Gastroesophageal sphincter (tissue), 4 donors: ENCODE measurements around the gene TTLL3. TPM values are rescaled to one million over a fixed set of nuclear protein-coding genes. Genes with fewer than 3 reads are reported as not detected.
A peak's percentile ranks its signal among the peaks of the same experiment; 100 is the strongest.
"Not testable (repeated sequence)": the region's sequence is repeated elsewhere in the genome, so short reads cannot be mapped to it uniquely, and the experiment has no call there.

Experiments used
- ATAC-seq: fragments of 150-250 bp; one replicate; pipeline ENCODE4 v1.9.1; 2016; ENCODE audit warnings: mild to moderate bottlenecking, moderate library complexity
- H3K27ac ChIP-seq, 4 donors: fragments of 200-600 bp; sonication (generic) in 3 of 4; 1 replicate in 3 of 4; 2 replicates in 1 of 4; pipeline ENCODE4 v1.5.1; 2016 to 2019
- H3K27me3 ChIP-seq: fragments of 200-600 bp; sonication (generic); one replicate; pipeline ENCODE4 v1.5.1; 2019
- H3K36me3 ChIP-seq, 2 donors: fragments of 200-600 bp; sonication (generic); one replicate each; pipeline ENCODE4 v1.5.1; 2019; ENCODE audit warnings: control low read depth in 1 of 2
- H3K4me1 ChIP-seq, 3 donors: fragments of 200-600 bp; sonication (generic); 1 replicate in 2 of 3; 2 replicates in 1 of 3; pipeline ENCODE4 v1.5.1; 2016 to 2019; ENCODE audit warnings: control low read depth in 2 of 3
- H3K4me3 ChIP-seq, 2 donors: fragments of 200-600 bp; sonication (generic); one replicate each; pipeline ENCODE4 v1.5.1; 2019; ENCODE audit warnings: mild to moderate bottlenecking in 1 of 2, moderate library complexity in 1 of 2
- H3K9me3 ChIP-seq, 3 donors: fragments of 200-600 bp; sonication (generic); one replicate each; pipeline ENCODE4 v1.5.1; 2017 to 2019; ENCODE audit warnings: control low read depth in 2 of 3
- CTCF ChIP-seq, 4 experiments: fragments of 200-600 bp in 2 of 4; fragments of 450-650 bp in 2 of 4; sonication (generic) in 1 of 4; IDR thresholded peaks; one replicate each; pipeline ENCODE4 v1.5.1; 2017 to 2019; ENCODE audit warnings: antibody characterized with exemption in 4 of 4, mild to moderate bottlenecking in 2 of 4, moderate library complexity in 2 of 4
- EP300 ChIP-seq: sonication (generic); formaldehyde crosslinking; IDR thresholded peaks from one replicate; pipeline ENCODE4 v1.6.1; 2017; ENCODE audit warnings: antibody characterized with exemption, mild to moderate bottlenecking
- POLR2A ChIP-seq, 2 donors: fragments of 450-650 bp; IDR thresholded peaks; one replicate each; pipeline ENCODE4 v1.6.1; 2017; ENCODE audit warnings: antibody characterized with exemption in 2 of 2, mild to moderate bottlenecking in 2 of 2, moderate library complexity in 1 of 2
- POLR2AphosphoS5 ChIP-seq: sonication (generic); formaldehyde crosslinking; IDR thresholded peaks from one replicate; pipeline ENCODE4 v1.6.1; 2017; ENCODE audit warnings: antibody characterized with exemption
- WGBS, 2 donors: methylation state at CpG; one replicate each; pipeline ENCODE4 v1.1.5; 2018; ENCODE audit warnings: low coverage in 1 of 2; 5-methylcytosine and 5-hydroxymethylcytosine counted together
- total RNA-seq, 4 donors: library from RNA; depleted of rRNA; stranded (reverse); fragments of >200 nt; gene quantifications; one replicate each; pipeline ENCODE4 v1.1.0, GENCODE V29; 2016

Gene TTLL3
- total RNA-seq, 4 donors from 2014 or later, result 6.2 to 71.3 (median 29.5) TPM

- peak; percentile 94 for ATAC-seq
- WGBS, 2 donors, result 0 to 14% methylated on average over 4 to 7 of the region's 49 CpGs
Measured at GRCh38 chr3:9769426-9770275, 40.4 kb upstream of the TTLL3 start, which contains the start of gene CAMK1. CAMK1 (minus strand) TSS chr3:9769947; CDS start chr3:9767749, 2,198 bp downstream.

DNA sequence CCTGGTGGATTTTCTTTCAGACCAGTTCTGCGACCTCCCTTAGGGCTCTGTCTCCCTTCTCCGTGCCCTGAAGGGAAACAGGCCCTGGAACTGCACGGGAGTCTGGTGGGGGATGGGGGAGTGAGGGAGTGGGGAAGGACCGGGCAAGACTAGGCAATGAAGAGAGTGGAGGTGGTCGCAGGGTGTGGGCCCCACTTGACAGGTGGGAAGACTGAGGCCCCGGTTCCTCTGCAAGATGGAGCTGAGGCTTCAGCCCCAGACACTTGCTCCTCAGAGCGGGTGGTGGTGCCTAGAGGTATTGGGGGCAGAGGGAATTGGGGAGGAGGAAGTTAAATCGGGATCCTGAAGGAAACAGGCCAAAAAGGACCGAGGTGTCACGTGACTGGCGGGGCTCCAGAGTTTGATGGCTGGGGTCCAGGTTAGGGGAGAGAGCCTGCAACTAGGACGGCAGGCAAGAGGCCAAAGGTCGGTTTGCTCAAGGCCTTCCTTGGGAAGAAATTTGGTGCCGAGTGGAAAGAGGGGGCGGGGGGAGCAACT is 39.7 kb upstream of the TTLL3 start:
- ATAC-seq, result peak; percentile 70
- H3K4me3 ChIP-seq, result peak overlapping the region; percentile 84 to 88
- H3K9me3 ChIP-seq, result peaks cover 0 to 1% (median 0%) of the 10 kb centered on the region in 3 donors
- no peaks in the 10 kb centered on the region for H3K27me3 ChIP-seq
- H3K27ac ChIP-seq, result peak overlapping the region; percentile 88 to 93 (median 90)
- TF ChIP-seq EP300, result no peak
- TF ChIP-seq POLR2AphosphoS5, result peak; percentile 67
- WGBS, 2 donors, result 4 to 19% methylated on average over 3 to 12 of the region's 15 CpGs
- H3K36me3 ChIP-seq, result peaks cover 0 to 18% of the 10 kb centered on the region in 2 donors
- peaks cover 3 to 53% (median 28%) of the 10 kb centered on the region in 3 donors for H3K4me1 ChIP-seq

More at GRCh38 chr3:9769426-9770275, 40.4 kb upstream of the TTLL3 start, which contains the start of gene CAMK1:
- peak within 1 kb of the TSS; percentile 88 to 93 (median 90) for H3K27ac ChIP-seq
- peaks cover 0 to under 1% (median 0%) of the 10 kb centered on the region in 3 donors for H3K9me3 ChIP-seq
- H3K27me3 ChIP-seq, result no peaks in the 10 kb centered on the region
- peaks cover 0 to 25% of the 10 kb centered on the region in 2 donors for H3K36me3 ChIP-seq
- peak within 1 kb of the TSS; percentile 84 to 88 for H3K4me3 ChIP-seq
- TF ChIP-seq EP300 (no peak), POLR2AphosphoS5 (peak; percentile 75), POLR2A (IDR thresholded peaks at IDR 0.05) (peak; percentile 86 to 87), CTCF (IDR thresholded peaks at IDR 0.05) (no peak)
- peaks cover 3 to 53% (median 28%) of the 10 kb centered on the region in 3 donors for H3K4me1 ChIP-seq

GRCh38 chr3:9771007-9771406 is 39.1 kb upstream of the TTLL3 start:
- not testable (repeated sequence) for H3K27me3 ChIP-seq, ATAC-seq, H3K9me3 ChIP-seq
- Histone ChIP-seq H3K36me3 (peaks cover 0 to 11% of the 10 kb centered on the region in 2 donors), H3K4me1 (peaks cover 3 to 49% (median 28%) of the 10 kb centered on the region in 3 donors), H3K4me3 (peak overlapping the region in 1 of 2 donors; percentile 88), H3K27ac (peak overlapping the region in 2 of 4 donors; percentile 88 to 93)
- WGBS, 2 donors, result 83% methylated on average over 2 of the region's 2 CpGs; no CpG with 5 or more reads in 1 of the 2 donors

- no peak for TF ChIP-seq POLR2AphosphoS5
- TF ChIP-seq EP300, result no peak
- TF ChIP-seq POLR2A (IDR thresholded peaks at IDR 0.05), result no peak
- no peak for TF ChIP-seq CTCF (IDR thresholded peaks at IDR 0.05)
- Histone ChIP-seq H3K27me3 (no peaks in the 10 kb centered on the region), H3K4me3 (no peak overlapping the region), H3K4me1 (peaks cover 0 to 15% (median 0%) of the 10 kb centered on the region in 3 donors), H3K9me3 (peaks cover 0 to 1% (median 0%) of the 10 kb centered on the region in 3 donors), H3K36me3 (peaks cover 0 to 32% of the 10 kb centered on the region in 2 donors), H3K27ac (no peak overlapping the region)
- no peak for ATAC-seq
- 65 to 91% methylated on average over 5 of the region's 5 CpGs for WGBS, 2 donors
Measured at GRCh38 chr3:9776896-9777693, 33.0 kb upstream of the TTLL3 start.

DNA sequence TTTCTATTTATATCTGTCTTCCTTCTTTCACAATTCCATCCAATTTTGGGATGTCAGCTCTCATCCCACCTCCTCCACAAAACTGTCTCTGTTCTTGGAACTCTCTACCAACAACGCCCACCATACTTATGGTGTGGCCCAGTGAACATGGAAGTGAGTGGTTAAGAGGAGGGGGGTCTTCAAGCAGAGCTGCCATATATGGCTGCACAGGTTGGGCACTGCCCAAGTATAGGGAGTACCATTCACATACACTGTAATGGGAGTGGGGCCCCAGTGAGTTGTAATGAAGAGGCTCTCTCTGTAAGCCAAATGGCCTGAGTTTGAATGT is 32.4 kb upstream of the TTLL3 start:
- Histone ChIP-seq H3K4me3 (no peak overlapping the region), H3K4me1 (peaks cover 0 to 15% (median 0%) of the 10 kb centered on the region in 3 donors), H3K27ac (no peak overlapping the region), H3K9me3 (peaks cover 0 to 1% (median 0%) of the 10 kb centered on the region in 3 donors), H3K36me3 (peaks cover 0 to 38% of the 10 kb centered on the region in 2 donors), H3K27me3 (no peaks in the 10 kb centered on the region)
- WGBS, 2 donors, result no CpG with 5 or more reads among the region's 1 CpG
- no peak for ATAC-seq
- TF ChIP-seq CTCF (IDR thresholded peaks at IDR 0.05), result no peak
- no peak for TF ChIP-seq POLR2A (IDR thresholded peaks at IDR 0.05)
- no peak for TF ChIP-seq EP300
